Measurements from ENCODE around the gene POU6F2. TPM values are rescaled to one million over a fixed set of nuclear protein-coding genes. Genes with fewer than 3 reads are reported as not detected.

Gene POU6F2
- total RNA-seq, 1 experiment from 2014 or later: 0.19 TPM

DNA sequence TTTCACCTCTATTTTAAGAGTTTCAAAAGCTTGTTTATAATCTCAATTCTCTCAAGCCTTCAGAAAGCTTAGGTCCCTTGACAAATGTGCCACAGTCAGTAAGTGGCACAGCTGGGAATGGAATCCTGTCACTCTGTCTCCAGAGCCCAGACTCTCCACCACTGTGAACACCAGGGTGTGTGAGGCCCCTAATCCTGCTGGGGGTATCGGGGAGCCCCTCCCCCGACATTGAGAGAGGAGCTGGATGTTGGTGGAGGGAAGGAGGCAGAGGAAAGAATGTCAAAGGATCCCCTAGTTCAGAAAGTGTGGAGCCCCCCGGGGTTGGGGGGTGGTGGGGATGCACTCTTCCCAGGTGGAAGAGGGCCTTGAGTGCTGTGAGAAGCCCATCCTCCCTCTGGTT, 454.7 kb downstream of the POU6F2 start:
- H3K4me3 Mint-ChIP-seq (ENCODE audit: unreplicated experiment): no peak overlapping the region
- ChIA-PET CTCF (interaction anchor here (0.9 kb wide), 1 partner anchor 33 kb away, joined by 5 read pairs; no protein-coding TSS in a partner anchor), POLR2A (no interaction called here)
- BruUV-seq (replicated peaks): no TSS peak
- TF ChIP-seq, protein P1, sequence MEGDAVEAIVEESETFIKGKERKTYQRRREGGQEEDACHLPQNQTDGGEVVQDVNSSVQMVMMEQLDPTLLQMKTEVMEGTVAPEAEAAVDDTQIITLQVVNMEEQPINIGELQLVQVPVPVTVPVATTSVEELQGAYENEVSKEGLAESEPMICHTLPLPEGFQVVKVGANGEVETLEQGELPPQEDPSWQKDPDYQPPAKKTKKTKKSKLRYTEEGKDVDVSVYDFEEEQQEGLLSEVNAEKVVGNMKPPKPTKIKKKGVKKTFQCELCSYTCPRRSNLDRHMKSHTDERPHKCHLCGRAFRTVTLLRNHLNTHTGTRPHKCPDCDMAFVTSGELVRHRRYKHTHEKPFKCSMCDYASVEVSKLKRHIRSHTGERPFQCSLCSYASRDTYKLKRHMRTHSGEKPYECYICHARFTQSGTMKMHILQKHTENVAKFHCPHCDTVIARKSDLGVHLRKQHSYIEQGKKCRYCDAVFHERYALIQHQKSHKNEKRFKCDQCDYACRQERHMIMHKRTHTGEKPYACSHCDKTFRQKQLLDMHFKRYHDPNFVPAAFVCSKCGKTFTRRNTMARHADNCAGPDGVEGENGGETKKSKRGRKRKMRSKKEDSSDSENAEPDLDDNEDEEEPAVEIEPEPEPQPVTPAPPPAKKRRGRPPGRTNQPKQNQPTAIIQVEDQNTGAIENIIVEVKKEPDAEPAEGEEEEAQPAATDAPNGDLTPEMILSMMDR (IDR thresholded peaks at IDR 0.05; ENCODE audit: unreplicated experiment): no peak
- H3K27ac Mint-ChIP-seq (ENCODE audit: low read depth, unreplicated experiment): no peak overlapping the region
- H3K27me3 Mint-ChIP-seq (ENCODE audit: insufficient read depth, unreplicated experiment): peaks cover 50% of the 10 kb centered on the region
- no peaks in the 10 kb centered on the region for H3K36me3 Mint-ChIP-seq (ENCODE audit: insufficient read depth, unreplicated experiment)
- DNase-seq (ENCODE audit: unreplicated experiment): no peak
- intact Hi-C loops (cut with micrococcal nuclease): no loop called here
- H3K9me3 Mint-ChIP-seq (ENCODE audit: unreplicated experiment): no peaks in the 10 kb centered on the region
- peaks cover 7% of the 10 kb centered on the region for H3K4me1 Mint-ChIP-seq (ENCODE audit: insufficient read depth, unreplicated experiment)

DNA sequence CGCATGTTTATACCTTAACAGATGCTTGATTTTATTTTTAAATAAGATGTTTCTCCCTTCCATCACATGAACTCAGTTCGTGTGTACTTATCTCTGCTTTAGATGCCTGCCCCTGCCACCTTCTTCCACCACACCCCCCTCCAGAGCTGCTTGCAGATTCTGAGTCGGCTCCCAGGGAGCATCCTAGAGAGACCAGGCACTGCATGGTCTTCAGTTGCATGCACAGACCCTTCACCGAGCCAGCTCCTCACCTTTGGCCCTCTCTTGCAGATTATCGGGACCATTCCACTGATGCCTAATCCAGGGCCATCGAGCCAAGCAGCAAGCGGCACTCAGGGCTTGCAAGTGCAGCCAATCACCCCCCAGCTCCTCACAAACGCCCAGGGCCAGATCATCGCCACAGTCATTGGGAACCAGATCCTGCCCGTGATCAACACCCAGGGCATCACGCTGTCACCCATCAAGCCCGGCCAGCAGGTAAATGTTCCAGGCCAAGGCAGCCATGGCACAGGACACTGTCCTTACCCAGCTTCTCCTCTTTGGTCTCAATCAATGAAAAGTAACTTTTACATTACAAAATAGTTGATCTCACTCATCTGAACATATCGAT, 455.2 kb downstream of the POU6F2 start:
- H3K27me3 Mint-ChIP-seq (ENCODE audit: insufficient read depth, unreplicated experiment): peaks cover 56% of the 10 kb centered on the region
- ChIA-PET CTCF (interaction anchor here (0.6 to 0.9 kb wide), 2 partner anchors 33 to 34 kb away, joined by 3 to 5 read pairs; no protein-coding TSS in a partner anchor), POLR2A (no interaction called here)
- TF ChIP-seq, protein P1 (IDR thresholded peaks at IDR 0.05; ENCODE audit: unreplicated experiment): no peak
- DNase-seq (ENCODE audit: unreplicated experiment): no peak
- H3K36me3 Mint-ChIP-seq (ENCODE audit: insufficient read depth, unreplicated experiment): no peaks in the 10 kb centered on the region
- peaks cover 7% of the 10 kb centered on the region for H3K4me1 Mint-ChIP-seq (ENCODE audit: insufficient read depth, unreplicated experiment)
- intact Hi-C loops (cut with micrococcal nuclease): no loop called here
- BruUV-seq (replicated peaks): no TSS peak
- no peaks in the 10 kb centered on the region for H3K9me3 Mint-ChIP-seq (ENCODE audit: unreplicated experiment)
- H3K27ac Mint-ChIP-seq (ENCODE audit: low read depth, unreplicated experiment): no peak overlapping the region
- no peak overlapping the region for H3K4me3 Mint-ChIP-seq (ENCODE audit: unreplicated experiment)

DNA sequence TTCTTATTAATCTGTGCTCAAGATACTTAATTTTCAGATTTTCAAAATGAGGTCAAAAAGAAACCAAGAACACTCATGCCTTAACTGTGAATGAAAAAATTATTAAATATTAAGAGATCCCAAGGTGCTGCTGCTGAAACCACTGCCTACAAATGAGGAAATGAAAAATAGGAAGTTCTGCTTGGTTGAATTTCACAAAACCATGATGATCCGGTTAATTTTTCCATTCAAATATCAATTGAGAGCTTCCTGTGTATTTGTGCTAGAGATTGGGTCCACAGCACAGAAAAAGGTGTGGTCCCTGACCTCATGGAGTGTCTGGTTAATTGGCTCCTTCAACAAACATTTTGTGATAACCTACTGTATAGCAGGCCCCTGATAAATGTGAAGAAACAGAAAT, 455.8 kb downstream of the POU6F2 start:
- H3K9me3 Mint-ChIP-seq (ENCODE audit: unreplicated experiment): no peaks in the 10 kb centered on the region
- peaks cover 4% of the 10 kb centered on the region for H3K4me1 Mint-ChIP-seq (ENCODE audit: insufficient read depth, unreplicated experiment)
- H3K27ac Mint-ChIP-seq (ENCODE audit: low read depth, unreplicated experiment): no peak overlapping the region
- H3K36me3 Mint-ChIP-seq (ENCODE audit: insufficient read depth, unreplicated experiment): no peaks in the 10 kb centered on the region
- BruUV-seq (replicated peaks): no TSS peak
- intact Hi-C loops (cut with micrococcal nuclease): no loop called here
- POLR2A ChIA-PET: no interaction called here
- DNase-seq (ENCODE audit: unreplicated experiment): no peak
- CTCF ChIA-PET: interaction anchor here (0.6 to 0.9 kb wide), 2 partner anchors 32 to 33 kb away, joined by 3 to 5 read pairs; no protein-coding TSS in a partner anchor
- TF ChIP-seq, protein P1 (IDR thresholded peaks at IDR 0.05; ENCODE audit: unreplicated experiment): no peak
- H3K27me3 Mint-ChIP-seq (ENCODE audit: insufficient read depth, unreplicated experiment): peaks cover 57% of the 10 kb centered on the region
- H3K4me3 Mint-ChIP-seq (ENCODE audit: unreplicated experiment): no peak overlapping the region

DNA sequence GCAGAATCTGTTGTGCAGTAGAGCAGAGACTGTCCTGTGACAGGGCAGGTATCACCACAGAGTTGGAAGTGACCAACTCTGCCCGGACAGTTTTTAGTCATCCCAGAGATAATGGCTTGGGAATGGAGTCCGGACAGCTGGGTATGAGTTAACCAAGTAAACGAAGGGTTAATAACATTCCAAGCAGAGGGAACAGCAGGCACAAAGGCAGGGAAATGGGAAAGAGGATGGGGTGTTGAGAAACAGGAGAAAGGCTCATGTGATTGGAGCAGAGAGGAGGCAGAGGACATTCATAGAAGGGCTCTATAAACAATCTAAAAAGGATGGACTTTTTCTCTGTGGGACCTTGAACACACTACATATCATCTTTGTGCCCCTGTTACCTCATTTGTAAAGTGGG, 456.3 kb downstream of the POU6F2 start:
- Mint-ChIP-seq H3K9me3 (ENCODE audit: unreplicated experiment) (no peaks in the 10 kb centered on the region), H3K4me1 (ENCODE audit: insufficient read depth, unreplicated experiment) (no peaks in the 10 kb centered on the region), H3K27me3 (ENCODE audit: insufficient read depth, unreplicated experiment) (peaks cover 57% of the 10 kb centered on the region), H3K27ac (ENCODE audit: low read depth, unreplicated experiment) (no peak overlapping the region), H3K36me3 (ENCODE audit: insufficient read depth, unreplicated experiment) (no peaks in the 10 kb centered on the region), H3K4me3 (ENCODE audit: unreplicated experiment) (no peak overlapping the region)
- ChIA-PET POLR2A (no interaction called here), CTCF (no interaction called here)
- BruUV-seq (replicated peaks): no TSS peak
- DNase-seq (ENCODE audit: unreplicated experiment): no peak
- intact Hi-C loops (cut with micrococcal nuclease): no loop called here
- TF ChIP-seq, protein P1 (IDR thresholded peaks at IDR 0.05; ENCODE audit: unreplicated experiment): no peak

Data from MCF 10A (cell line).